H9 (cell line): Measurements from ENCODE around the gene EIF1AD. TPM values are rescaled to one million over a fixed set of nuclear protein-coding genes. Genes with fewer than 3 reads are reported as not detected.

Experiments used
- DNase-seq: peaks from one replicate; pipeline ENCODE4 v3.0.0-alpha.2; 2017
- H2AFZ ChIP-seq: one replicate; pipeline ENCODE4 v1.6.1; 2013; ENCODE audit warnings: mild to moderate bottlenecking, low read length, control low read depth, moderate library complexity
- H2AK5ac ChIP-seq: 2 replicates; pipeline ENCODE4 v1.6.1; 2013; ENCODE audit warnings: low read length, control low read depth, mixed read lengths; ENCODE audit not compliant: insufficient read length
- H2BK120ac ChIP-seq: one replicate; pipeline ENCODE4 v1.6.1; 2013; ENCODE audit warnings: low read depth, mild to moderate bottlenecking, low read length, control low read depth, inconsistent platforms; ENCODE audit not compliant: poor library complexity, severe bottlenecking
- H2BK12ac ChIP-seq: 2 replicates; pipeline ENCODE4 v1.6.1; 2013; ENCODE audit warnings: low read length, control low read depth, mixed read lengths, low read depth; ENCODE audit not compliant: insufficient read length
- H2BK15ac ChIP-seq: 2 replicates; pipeline ENCODE4 v1.6.1; 2013; ENCODE audit warnings: low read depth, low read length, control low read depth
- H2BK20ac ChIP-seq: one replicate; pipeline ENCODE4 v1.6.1; 2013; ENCODE audit warnings: low read depth, mild to moderate bottlenecking, low read length, control low read depth, inconsistent platforms; ENCODE audit not compliant: poor library complexity, severe bottlenecking
- H2BK5ac ChIP-seq: 2 replicates; pipeline ENCODE4 v1.6.1; 2013; ENCODE audit warnings: low read length, control low read depth, mixed read lengths; ENCODE audit not compliant: insufficient read length
- H3K14ac ChIP-seq: 2 replicates; pipeline ENCODE4 v1.6.1; 2013; ENCODE audit warnings: low read length, control low read depth; ENCODE audit not compliant: insufficient read depth
- H3K18ac ChIP-seq: 2 replicates; pipeline ENCODE4 v1.6.1; 2013; ENCODE audit warnings: low read depth, mild to moderate bottlenecking, mixed read lengths, low read length, control low read depth; ENCODE audit not compliant: insufficient read length
- H3K23ac ChIP-seq: 2 replicates; pipeline ENCODE4 v1.6.1; 2013; ENCODE audit warnings: low read length, control low read depth, mixed read lengths, low read depth; ENCODE audit not compliant: insufficient read length
- H3K23me2 ChIP-seq: 2 replicates; pipeline ENCODE4 v1.6.1; 2013; ENCODE audit warnings: low read depth, mild to moderate bottlenecking, mixed read lengths, low read length, control low read depth; ENCODE audit not compliant: insufficient read length, poor library complexity, severe bottlenecking
- H3K27ac ChIP-seq: 2 replicates; pipeline ENCODE4 v1.5.1; 2013; ENCODE audit warnings: low read length, control low read depth, mixed read lengths, low read depth; ENCODE audit not compliant: insufficient read length
- H3K27me3 ChIP-seq: 2 replicates; pipeline ENCODE4 v1.6.1; 2013; ENCODE audit warnings: low read length, control low read depth, inconsistent platforms; ENCODE audit not compliant: insufficient read depth
- H3K4ac ChIP-seq: 2 replicates; pipeline ENCODE4 v1.6.1; 2013; ENCODE audit warnings: low read depth, mild to moderate bottlenecking, control low read depth, inconsistent platforms, low read length, moderate library complexity
- H3K4me1 ChIP-seq: 2 replicates; pipeline ENCODE4 v1.6.1; 2013; ENCODE audit warnings: low read length, control low read depth, inconsistent platforms; ENCODE audit not compliant: insufficient read depth
- H3K4me2 ChIP-seq: 2 replicates; pipeline ENCODE4 v1.6.1; 2013; ENCODE audit warnings: low read length, control low read depth, mixed read lengths; ENCODE audit not compliant: insufficient read length, insufficient read depth
- H3K56ac ChIP-seq: 2 replicates; pipeline ENCODE4 v1.6.1; 2013; ENCODE audit warnings: low read depth, mild to moderate bottlenecking, mixed read lengths, low read length, control low read depth; ENCODE audit not compliant: insufficient read length
- H3K79me1 ChIP-seq: 2 replicates; pipeline ENCODE4 v1.6.1; 2013; ENCODE audit warnings: low read depth, mild to moderate bottlenecking, moderate library complexity, low read length, control low read depth, inconsistent platforms; ENCODE audit not compliant: insufficient read depth, poor library complexity, severe bottlenecking
- H3K79me2 ChIP-seq: 2 replicates; pipeline ENCODE4 v1.6.1; 2013; ENCODE audit warnings: low read length, control low read depth, inconsistent platforms; ENCODE audit not compliant: insufficient read depth
- H3K9ac ChIP-seq: 2 replicates; pipeline ENCODE4 v1.6.1; 2013; ENCODE audit warnings: low read length, control low read depth, mixed read lengths; ENCODE audit not compliant: insufficient read length; ENCODE audit errors: extremely low read depth
- H3K9me3 ChIP-seq: one replicate; pipeline ENCODE4 v1.6.1; 2013; ENCODE audit warnings: low read depth, low read length, inconsistent platforms; ENCODE audit not compliant: control insufficient read depth
- H3T11ph ChIP-seq: one replicate; pipeline ENCODE4 v1.6.1; 2013; ENCODE audit warnings: mild to moderate bottlenecking, low read length, control low read depth, inconsistent platforms
- H4K20me1 ChIP-seq: one replicate; pipeline ENCODE4 v1.6.1; 2013; ENCODE audit not compliant: control insufficient read depth, insufficient read length, insufficient read depth
- H4K5ac ChIP-seq: 2 replicates; pipeline ENCODE4 v1.6.1; 2013; ENCODE audit warnings: low read depth, mild to moderate bottlenecking, mixed read lengths, low read length, control low read depth; ENCODE audit not compliant: insufficient read length
- H4K8ac ChIP-seq: replicated peaks from 2 replicates; pipeline ENCODE4 v1.6.1; 2013; ENCODE audit warnings: low read length, control low read depth, mixed read lengths, low read depth; ENCODE audit not compliant: insufficient read length
- H4K91ac ChIP-seq: 2 replicates; pipeline ENCODE4 v1.6.1; 2013; ENCODE audit warnings: low read depth, mild to moderate bottlenecking, moderate library complexity, mixed read lengths, low read length, control low read depth; ENCODE audit not compliant: insufficient read length
- H3K27ac Mint-ChIP-seq, 3 experiments: 2 replicates in 2 of 3; 3 replicates in 1 of 3; pipeline ENCODE4 v1.8.0; 2020 to 2021; ENCODE audit warnings: mixed read lengths in 3 of 3, mild to moderate bottlenecking in 1 of 3, moderate library complexity in 1 of 3
- H3K27me3 Mint-ChIP-seq: 2 replicates; pipeline ENCODE4 v1.8.0; 2021; ENCODE audit warnings: low read depth, mild to moderate bottlenecking, moderate library complexity, mixed read lengths
- H3K36me3 Mint-ChIP-seq, 3 experiments: 2 replicates in 2 of 3; 3 replicates in 1 of 3; pipeline ENCODE4 v1.8.0; 2020 to 2021; ENCODE audit warnings: low read depth in 3 of 3, mixed read lengths in 3 of 3; ENCODE audit not compliant: insufficient read depth in 1 of 3
- H3K4me1 Mint-ChIP-seq, 2 experiments: 2 replicates each; pipeline ENCODE4 v1.8.0; 2020; ENCODE audit warnings: mixed read lengths in 2 of 2
- H3K4me3 Mint-ChIP-seq, 2 experiments: 2 replicates in 1 of 2; 3 replicates in 1 of 2; pipeline ENCODE4 v1.8.0; 2020 to 2021; ENCODE audit warnings: mild to moderate bottlenecking in 2 of 2, mixed read lengths in 2 of 2, moderate library complexity in 1 of 2
- H3K9me3 Mint-ChIP-seq, 2 experiments: 2 replicates in 1 of 2; 3 replicates in 1 of 2; pipeline ENCODE4 v1.8.0; 2020; ENCODE audit warnings: mild to moderate bottlenecking in 2 of 2, mixed read lengths in 2 of 2, moderate library complexity in 1 of 2
- WGBS: extraction: QIAGEN DNeasy Blood & Tissue Kit; methylation state at CpG from one replicate; pipeline ENCODE4 v1.1.7; 2013; ENCODE audit warnings: missing lambda C conversion rate, low lambda C conversion rate, mixed read lengths; ENCODE audit not compliant: insufficient read length; ENCODE audit errors: extremely low coverage; 5-methylcytosine and 5-hydroxymethylcytosine counted together
- total RNA-seq: library from RNA; stranded (reverse); gene quantifications from 2 replicates; pipeline ENCODE4 v1.2.1, GENCODE V29; 2021
- TF ChIP-seq, protein P1 (sequence below): fragments of 200-600 bp; sonication (generic); conservative IDR thresholded peaks from 3 replicates; pipeline ENCODE4 v1.8.0; 2021; ENCODE audit warnings: antibody characterized with exemption, mild to moderate bottlenecking

EIF1AD gene
- total RNA-seq, 1 experiment from 2014 or later, result 46.7 TPM

DNA sequence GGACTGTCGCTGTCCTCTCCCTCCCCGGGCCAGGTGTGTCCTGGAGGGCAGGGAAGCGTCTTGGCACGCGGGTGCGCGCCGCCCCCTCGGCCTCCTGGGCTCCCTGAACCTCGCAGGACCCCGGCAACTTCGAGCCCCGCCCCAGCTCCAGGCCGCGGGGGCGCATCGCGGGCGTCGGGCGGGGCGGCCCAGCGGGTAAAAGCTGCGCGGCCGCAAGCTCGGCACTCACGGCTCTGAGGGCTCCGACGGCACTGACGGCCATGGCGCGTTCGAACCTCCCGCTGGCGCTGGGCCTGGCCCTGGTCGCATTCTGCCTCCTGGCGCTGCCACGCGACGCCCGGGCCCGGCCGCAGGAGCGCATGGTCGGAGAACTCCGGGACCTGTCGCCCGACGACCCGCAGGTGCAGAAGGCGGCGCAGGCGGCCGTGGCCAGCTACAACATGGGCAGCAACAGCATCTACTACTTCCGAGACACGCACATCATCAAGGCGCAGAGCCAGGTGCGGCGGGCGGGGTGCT, 9.9 kb upstream of the EIF1AD start, which contains the start of gene CST6:
CST6 (plus strand) TSS at position 224 of the 519 bp plus-strand sequence; CDS start at position 261, 37 bp downstream.
- H4K20me1 ChIP-seq, result no peaks in the 10 kb centered on the region
- H2BK15ac ChIP-seq, result no peak within 1 kb of the TSS
- H3K9ac ChIP-seq, result no peak within 1 kb of the TSS
- H3T11ph ChIP-seq, result no peak within 1 kb of the TSS
- no peak within 1 kb of the TSS for H3K27ac ChIP-seq
- no peaks in the 10 kb centered on the region for H3K4me1 ChIP-seq
- H3K18ac ChIP-seq, result no peak within 1 kb of the TSS
- H3K9me3 ChIP-seq, result no peaks in the 10 kb centered on the region
- H4K8ac ChIP-seq, result no peak within 1 kb of the TSS
- H3K23ac ChIP-seq, result no peak within 1 kb of the TSS
- WGBS, result no CpG with 5 or more reads among the region's 61 CpGs
- H2BK20ac ChIP-seq, result no peak within 1 kb of the TSS
- no peak within 1 kb of the TSS for H2BK5ac ChIP-seq
- no peak within 1 kb of the TSS for H2BK12ac ChIP-seq
- peaks cover 5% of the 10 kb centered on the region for H3K23me2 ChIP-seq
- H3K79me1 ChIP-seq, result no peaks in the 10 kb centered on the region
- no peaks in the 10 kb centered on the region for H3K9me3 Mint-ChIP-seq
- H3K4me1 Mint-ChIP-seq, result peaks cover 12 to 25% of the 10 kb centered on the region in 2 experiments
- peak; percentile 63 for DNase-seq
- H2AK5ac ChIP-seq, result no peak within 1 kb of the TSS
- TF ChIP-seq, protein P1, sequence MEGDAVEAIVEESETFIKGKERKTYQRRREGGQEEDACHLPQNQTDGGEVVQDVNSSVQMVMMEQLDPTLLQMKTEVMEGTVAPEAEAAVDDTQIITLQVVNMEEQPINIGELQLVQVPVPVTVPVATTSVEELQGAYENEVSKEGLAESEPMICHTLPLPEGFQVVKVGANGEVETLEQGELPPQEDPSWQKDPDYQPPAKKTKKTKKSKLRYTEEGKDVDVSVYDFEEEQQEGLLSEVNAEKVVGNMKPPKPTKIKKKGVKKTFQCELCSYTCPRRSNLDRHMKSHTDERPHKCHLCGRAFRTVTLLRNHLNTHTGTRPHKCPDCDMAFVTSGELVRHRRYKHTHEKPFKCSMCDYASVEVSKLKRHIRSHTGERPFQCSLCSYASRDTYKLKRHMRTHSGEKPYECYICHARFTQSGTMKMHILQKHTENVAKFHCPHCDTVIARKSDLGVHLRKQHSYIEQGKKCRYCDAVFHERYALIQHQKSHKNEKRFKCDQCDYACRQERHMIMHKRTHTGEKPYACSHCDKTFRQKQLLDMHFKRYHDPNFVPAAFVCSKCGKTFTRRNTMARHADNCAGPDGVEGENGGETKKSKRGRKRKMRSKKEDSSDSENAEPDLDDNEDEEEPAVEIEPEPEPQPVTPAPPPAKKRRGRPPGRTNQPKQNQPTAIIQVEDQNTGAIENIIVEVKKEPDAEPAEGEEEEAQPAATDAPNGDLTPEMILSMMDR, result no peak
- H2BK120ac ChIP-seq, result no peak within 1 kb of the TSS
- no peaks in the 10 kb centered on the region for H3K79me2 ChIP-seq
- H2AFZ ChIP-seq, result no peak within 1 kb of the TSS
- peak within 1 kb of the TSS; percentile 8; the same call in 1 of the 2 replicates for H3K14ac ChIP-seq
- no peak within 1 kb of the TSS for H3K56ac ChIP-seq
- H3K4me2 ChIP-seq, result peak within 1 kb of the TSS; percentile 38
- H4K91ac ChIP-seq, result no peak within 1 kb of the TSS
- H3K27me3 ChIP-seq, result peaks cover 4% of the 10 kb centered on the region; the same call in 1 of the 2 replicates
- no peak within 1 kb of the TSS for H3K27ac Mint-ChIP-seq
- no peak within 1 kb of the TSS for H3K4me3 Mint-ChIP-seq
- H3K4ac ChIP-seq, result no peak within 1 kb of the TSS
- H3K27me3 Mint-ChIP-seq, result no peaks in the 10 kb centered on the region; the same call in 1 of the 2 replicates
- no peak within 1 kb of the TSS for H4K5ac ChIP-seq
- no peaks in the 10 kb centered on the region for H3K36me3 Mint-ChIP-seq
